ENCODE measurements around the gene ADM5.

ADM5 gene

DNA sequence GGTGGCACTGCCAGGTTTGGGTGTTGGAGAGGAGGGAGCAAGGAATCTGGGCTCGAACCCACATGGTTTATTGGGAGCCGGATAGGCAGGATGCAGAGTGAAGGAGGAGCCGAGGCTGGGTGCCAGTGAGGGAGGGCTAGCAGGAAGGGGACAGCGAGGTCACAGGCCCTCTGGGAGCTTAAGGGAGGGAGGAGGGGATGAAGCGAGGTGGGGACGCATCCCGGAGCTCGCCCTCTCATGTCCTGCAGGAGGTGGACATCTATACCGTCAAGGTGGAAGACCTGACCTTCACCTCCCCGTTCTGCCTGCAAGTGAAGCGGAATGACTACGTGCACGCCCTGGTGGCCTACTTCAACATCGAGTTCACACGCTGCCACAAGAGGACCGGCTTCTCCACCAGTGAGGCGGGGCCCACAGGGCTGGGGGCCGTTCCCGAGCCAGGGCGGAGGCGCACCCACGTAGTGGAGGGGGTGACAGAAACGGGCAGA is 3.5 kb upstream of the ADM5 start:
- Histone ChIP-seq H3K9me3 (ENCODE audit: control insufficient read depth, insufficient read depth, low read length) (no peaks in the 10 kb centered on the region), H3K4me1 (ENCODE audit: control insufficient read depth, insufficient read depth, low read length) (peaks cover 3% of the 10 kb centered on the region), H3K4me3 (ENCODE audit: low read depth, low read length) (no peak overlapping the region), H3K27me3 (ENCODE audit: control insufficient read depth, insufficient read depth, low read length) (no peaks in the 10 kb centered on the region), H3K36me3 (ENCODE audit: control insufficient read depth, insufficient read depth, low read length) (peaks cover 58% of the 10 kb centered on the region), H3K9ac (ENCODE audit: low read depth, low read length) (no peak overlapping the region)

- H3K27me3 ChIP-seq (ENCODE audit: control insufficient read depth, insufficient read depth, low read length): no peaks in the 10 kb centered on the region
- H3K9ac ChIP-seq (ENCODE audit: low read depth, low read length): no peak overlapping the region
- H3K4me1 ChIP-seq (ENCODE audit: control insufficient read depth, insufficient read depth, low read length): peaks cover 3% of the 10 kb centered on the region
- peaks cover 53% of the 10 kb centered on the region for H3K36me3 ChIP-seq (ENCODE audit: control insufficient read depth, insufficient read depth, low read length)
- no peaks in the 10 kb centered on the region for H3K9me3 ChIP-seq (ENCODE audit: control insufficient read depth, insufficient read depth, low read length)
- H3K4me3 ChIP-seq (ENCODE audit: low read depth, low read length): no peak overlapping the region
Observed at GRCh38 chr19:49686503-49687088, 2.8 kb upstream of the ADM5 start.

- no peaks in the 10 kb centered on the region for H3K27me3 ChIP-seq (ENCODE audit: control insufficient read depth, insufficient read depth, low read length)
- no peak overlapping the region for H3K9ac ChIP-seq (ENCODE audit: low read depth, low read length)
- H3K4me1 ChIP-seq (ENCODE audit: control insufficient read depth, insufficient read depth, low read length): peaks cover 3% of the 10 kb centered on the region
- H3K4me3 ChIP-seq (ENCODE audit: low read depth, low read length): no peak overlapping the region
- peaks cover 47% of the 10 kb centered on the region for H3K36me3 ChIP-seq (ENCODE audit: control insufficient read depth, insufficient read depth, low read length)
- no peaks in the 10 kb centered on the region for H3K9me3 ChIP-seq (ENCODE audit: control insufficient read depth, insufficient read depth, low read length)
Observed at GRCh38 chr19:49687150-49687549, 2.2 kb upstream of the ADM5 start.

DNA sequence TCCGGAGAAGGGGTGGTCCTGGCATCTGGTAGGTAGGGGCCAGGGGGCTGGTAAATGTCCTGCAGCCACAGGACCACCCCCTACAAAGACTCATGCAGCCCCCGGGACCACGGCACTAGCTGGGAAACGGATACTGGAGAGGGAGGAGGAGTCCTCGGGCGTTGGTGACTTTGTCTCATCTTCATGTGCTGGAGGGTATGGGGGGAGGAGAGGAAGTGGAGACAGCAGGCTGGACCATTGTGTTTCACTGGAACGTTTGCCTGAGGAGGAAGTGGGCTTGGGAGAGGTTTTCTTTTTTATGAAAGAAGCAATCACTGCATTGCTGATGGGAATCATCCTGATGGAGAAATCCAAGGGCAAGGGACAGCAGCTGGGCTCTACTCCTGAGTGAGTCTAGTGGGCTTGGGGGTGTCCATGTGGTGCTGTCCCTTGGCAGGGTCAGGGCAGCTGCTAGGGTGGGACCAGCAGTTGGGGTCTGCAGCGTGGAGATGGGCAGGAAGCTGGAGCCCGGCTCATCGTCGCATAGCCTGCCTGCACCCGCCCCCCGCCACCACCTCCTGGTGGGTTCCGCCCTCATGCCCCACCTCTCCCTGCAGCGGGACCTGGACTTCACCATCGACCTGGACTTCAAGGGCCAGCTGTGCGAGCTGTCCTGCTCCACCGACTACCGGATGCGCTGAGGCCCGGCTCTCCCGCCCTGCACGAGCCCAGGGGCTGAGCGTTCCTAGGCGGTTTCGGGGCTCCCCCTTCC is 1.7 kb upstream of the ADM5 start:
- no peak overlapping the region for H3K9ac ChIP-seq (ENCODE audit: low read depth, low read length)
- H3K9me3 ChIP-seq (ENCODE audit: control insufficient read depth, insufficient read depth, low read length): no peaks in the 10 kb centered on the region
- H3K36me3 ChIP-seq (ENCODE audit: control insufficient read depth, insufficient read depth, low read length): peaks cover 42% of the 10 kb centered on the region
- H3K4me3 ChIP-seq (ENCODE audit: low read depth, low read length): no peak overlapping the region
- H3K4me1 ChIP-seq (ENCODE audit: control insufficient read depth, insufficient read depth, low read length): peaks cover 3% of the 10 kb centered on the region
- H3K27me3 ChIP-seq (ENCODE audit: control insufficient read depth, insufficient read depth, low read length): no peaks in the 10 kb centered on the region

- H3K9me3 ChIP-seq (ENCODE audit: control insufficient read depth, insufficient read depth, low read length): no peaks in the 10 kb centered on the region
- H3K36me3 ChIP-seq (ENCODE audit: control insufficient read depth, insufficient read depth, low read length): peaks cover 43% of the 10 kb centered on the region
- H3K4me3 ChIP-seq (ENCODE audit: low read depth, low read length): peak overlapping the region; percentile 65
Observed at GRCh38 chr19:49688531-49689132, 762 bp upstream of the ADM5 start.

DNA sequence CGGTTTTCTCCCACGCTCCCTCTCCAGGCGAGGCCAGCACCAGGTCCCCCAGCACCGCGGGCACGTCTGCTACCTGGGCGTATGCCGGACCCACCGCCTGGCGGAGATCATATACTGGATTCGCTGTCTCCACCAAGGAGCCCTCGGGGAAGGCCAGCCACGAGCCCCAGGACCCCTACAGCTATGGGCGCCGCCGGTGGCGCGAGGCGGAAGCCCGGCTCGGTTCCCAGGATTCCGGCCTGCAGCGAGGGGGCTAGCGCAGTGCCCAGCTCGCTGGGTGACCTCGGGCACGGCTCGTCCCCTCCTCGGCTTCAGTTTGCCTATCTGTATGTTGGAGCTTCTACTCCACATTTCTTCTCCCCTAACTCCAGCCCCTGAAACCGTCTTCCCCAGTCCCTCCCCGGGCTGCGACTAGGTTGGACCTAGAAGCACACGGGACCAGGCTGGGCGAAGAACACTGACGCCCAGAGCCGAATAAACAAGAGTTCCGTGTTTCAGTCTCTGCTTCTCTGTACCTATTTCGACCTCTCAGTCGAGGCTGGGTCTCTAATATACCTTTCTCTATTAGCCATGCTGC is 773 bp downstream of the ADM5 start:
- H3K4me3 ChIP-seq (ENCODE audit: low read depth, low read length): peak overlapping the region; percentile 65

More at GRCh38 chr19:49688531-49689132, 762 bp upstream of the ADM5 start:
- H3K9ac ChIP-seq (ENCODE audit: low read depth, low read length): no peak overlapping the region
- no peaks in the 10 kb centered on the region for H3K27me3 ChIP-seq (ENCODE audit: control insufficient read depth, insufficient read depth, low read length)
- H3K4me1 ChIP-seq (ENCODE audit: control insufficient read depth, insufficient read depth, low read length): peaks cover 3% of the 10 kb centered on the region

DNA sequence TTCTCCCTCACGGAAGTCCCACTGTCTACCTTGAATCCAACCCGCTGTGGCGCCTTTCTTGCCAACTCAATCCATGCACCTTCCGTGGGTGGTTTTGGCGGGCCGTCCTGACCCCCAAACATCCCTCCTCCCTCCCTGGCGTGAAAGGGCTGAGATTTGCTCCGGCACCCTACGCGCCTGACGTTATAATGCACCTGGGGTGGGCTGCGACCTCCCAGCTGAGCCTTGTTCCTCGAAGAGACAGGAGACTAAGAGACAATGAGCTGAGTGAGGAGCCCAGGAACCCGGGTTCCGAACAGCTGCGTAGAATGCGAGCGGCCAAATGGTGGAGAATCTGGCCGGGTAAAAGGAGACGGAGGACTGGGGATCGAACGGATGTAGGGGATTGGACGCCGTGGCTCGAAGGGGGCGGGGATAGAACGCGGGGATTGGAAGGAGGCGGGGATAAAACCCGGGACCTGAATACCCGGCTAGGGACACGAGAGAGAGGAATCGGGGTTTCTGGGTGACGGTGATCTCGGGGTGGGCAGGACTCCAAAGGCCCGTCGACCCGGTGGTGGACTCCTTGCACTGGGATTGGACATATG is 1.4 kb downstream of the ADM5 start, which contains the start of gene CPT1C:
CPT1C (plus strand) TSS at position 461 of the 587 bp plus-strand sequence. CDS start 1,137 bp downstream, outside the sequence.
- H3K9me3 ChIP-seq (ENCODE audit: control insufficient read depth, insufficient read depth, low read length): no peaks in the 10 kb centered on the region
- H3K36me3 ChIP-seq (ENCODE audit: control insufficient read depth, insufficient read depth, low read length): peaks cover 25% of the 10 kb centered on the region
- H3K4me3 ChIP-seq (ENCODE audit: low read depth, low read length): peak within 1 kb of the TSS; percentile 65
- no peaks in the 10 kb centered on the region for H3K27me3 ChIP-seq (ENCODE audit: control insufficient read depth, insufficient read depth, low read length)
- H3K4me1 ChIP-seq (ENCODE audit: control insufficient read depth, insufficient read depth, low read length): peaks cover 3% of the 10 kb centered on the region
- H3K9ac ChIP-seq (ENCODE audit: low read depth, low read length): peak within 1 kb of the TSS; percentile 84

More for the DNA sequence above, 773 bp downstream of the ADM5 start:
- Histone ChIP-seq H3K27me3 (ENCODE audit: control insufficient read depth, insufficient read depth, low read length) (no peaks in the 10 kb centered on the region), H3K4me1 (ENCODE audit: control insufficient read depth, insufficient read depth, low read length) (peaks cover 3% of the 10 kb centered on the region), H3K36me3 (ENCODE audit: control insufficient read depth, insufficient read depth, low read length) (peaks cover 31% of the 10 kb centered on the region), H3K9ac (ENCODE audit: low read depth, low read length) (peak overlapping the region; percentile 84), H3K9me3 (ENCODE audit: control insufficient read depth, insufficient read depth, low read length) (no peaks in the 10 kb centered on the region)

DNA sequence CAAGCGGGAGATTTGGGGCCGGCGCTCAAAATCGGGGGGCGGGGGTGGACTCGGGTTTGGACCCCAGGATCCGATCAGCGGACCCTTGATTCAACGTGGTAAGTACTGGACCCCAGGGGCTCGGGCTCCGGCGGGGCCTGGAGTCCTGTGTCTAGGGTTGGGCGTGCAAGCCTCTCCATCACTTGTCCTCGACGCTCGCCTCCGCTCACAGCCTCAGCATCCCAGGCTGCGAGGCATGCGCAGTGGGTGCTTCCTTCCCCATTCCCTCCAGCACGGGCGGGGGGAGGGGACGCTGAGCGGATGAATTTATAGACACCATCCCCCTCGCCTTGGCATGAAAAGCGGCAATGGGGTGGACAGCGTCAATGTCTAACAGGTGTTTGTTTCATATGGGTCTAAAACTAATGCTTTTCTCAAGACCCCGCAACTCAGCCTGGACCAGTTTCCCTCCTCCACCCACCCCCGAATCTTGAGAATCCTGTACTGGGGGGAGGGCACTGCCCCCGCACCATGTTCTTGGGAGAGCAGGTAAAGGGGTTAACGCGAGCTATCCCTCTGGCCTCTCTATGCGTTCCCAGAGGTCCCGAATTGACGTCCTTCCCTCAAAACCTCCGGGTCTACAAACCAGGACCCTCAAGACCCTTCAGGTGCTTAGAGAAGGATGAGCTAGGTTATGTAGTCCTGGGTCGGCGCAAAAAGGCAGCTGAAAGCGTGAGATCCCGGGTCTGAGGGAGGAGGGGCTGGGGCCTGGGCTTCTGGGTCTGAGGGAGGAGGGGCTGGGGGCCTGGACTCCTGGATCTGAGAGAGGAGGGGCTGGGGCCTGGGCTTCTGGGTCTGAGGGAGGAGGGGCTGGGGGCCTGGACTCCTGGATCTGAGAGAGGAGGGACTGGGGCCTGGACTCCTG is 2.1 kb downstream of the ADM5 start:
- Histone ChIP-seq H3K4me1 (ENCODE audit: control insufficient read depth, insufficient read depth, low read length) (peaks cover 3% of the 10 kb centered on the region), H3K4me3 (ENCODE audit: low read depth, low read length) (peak overlapping the region; percentile 65), H3K9me3 (ENCODE audit: control insufficient read depth, insufficient read depth, low read length) (no peaks in the 10 kb centered on the region), H3K36me3 (ENCODE audit: control insufficient read depth, insufficient read depth, low read length) (peaks cover 18% of the 10 kb centered on the region), H3K27me3 (ENCODE audit: control insufficient read depth, insufficient read depth, low read length) (no peaks in the 10 kb centered on the region), H3K9ac (ENCODE audit: low read depth, low read length) (no peak overlapping the region)

GRCh38 chr19:49692147-49692506 is 2.7 kb downstream of the ADM5 start:
- Histone ChIP-seq H3K9ac (ENCODE audit: low read depth, low read length) (no peak overlapping the region), H3K27me3 (ENCODE audit: control insufficient read depth, insufficient read depth, low read length) (no peaks in the 10 kb centered on the region), H3K4me1 (ENCODE audit: control insufficient read depth, insufficient read depth, low read length) (peaks cover 3% of the 10 kb centered on the region), H3K9me3 (ENCODE audit: control insufficient read depth, insufficient read depth, low read length) (no peaks in the 10 kb centered on the region), H3K4me3 (ENCODE audit: low read depth, low read length) (peak overlapping the region; percentile 45), H3K36me3 (ENCODE audit: control insufficient read depth, insufficient read depth, low read length) (peaks cover 15% of the 10 kb centered on the region)

DNA sequence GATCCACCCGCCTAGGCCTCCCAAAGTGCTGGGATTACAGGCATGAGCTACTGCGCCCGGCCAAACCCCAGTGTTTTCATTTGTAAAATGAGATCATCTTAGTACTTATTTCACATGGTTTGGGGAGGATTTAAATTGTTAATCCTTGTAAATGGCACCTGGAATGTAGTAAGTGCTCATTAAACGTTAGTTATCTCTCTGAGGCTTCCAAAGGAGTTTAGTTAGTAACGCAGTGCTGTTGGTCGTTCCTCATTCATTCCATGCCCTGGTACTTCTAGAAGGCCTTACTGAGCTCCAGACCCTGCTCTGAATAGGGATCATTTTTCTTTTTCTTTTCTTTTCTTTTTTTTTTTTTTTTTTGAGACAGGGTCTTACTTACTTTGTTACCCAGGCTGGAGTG is 6.7 kb downstream of the ADM5 start:
- no peaks in the 10 kb centered on the region for H3K4me1 ChIP-seq (ENCODE audit: control insufficient read depth, insufficient read depth, low read length)
- no peaks in the 10 kb centered on the region for H3K27me3 ChIP-seq (ENCODE audit: control insufficient read depth, insufficient read depth, low read length)
- no peak overlapping the region for H3K9ac ChIP-seq (ENCODE audit: low read depth, low read length)
- no peak overlapping the region for H3K4me3 ChIP-seq (ENCODE audit: low read depth, low read length)
- H3K36me3 ChIP-seq (ENCODE audit: control insufficient read depth, insufficient read depth, low read length): peaks cover 9% of the 10 kb centered on the region
- H3K9me3 ChIP-seq (ENCODE audit: control insufficient read depth, insufficient read depth, low read length): no peaks in the 10 kb centered on the region

GRCh38 chr19:49696865-49697264 is 7.5 kb downstream of the ADM5 start:
- Histone ChIP-seq H3K9ac (ENCODE audit: low read depth, low read length) (no peak overlapping the region), H3K4me1 (ENCODE audit: control insufficient read depth, insufficient read depth, low read length) (no peaks in the 10 kb centered on the region), H3K9me3 (ENCODE audit: control insufficient read depth, insufficient read depth, low read length) (no peaks in the 10 kb centered on the region), H3K27me3 (ENCODE audit: control insufficient read depth, insufficient read depth, low read length) (no peaks in the 10 kb centered on the region), H3K4me3 (ENCODE audit: low read depth, low read length) (no peak overlapping the region), H3K36me3 (ENCODE audit: control insufficient read depth, insufficient read depth, low read length) (peaks cover 9% of the 10 kb centered on the region)
